AG10803 (cell line): ENCODE measurements around the gene CYREN.

Source experiments
- DNase-seq: peaks from one replicate; pipeline ENCODE4 v3.0.0; 2010; ENCODE audit warnings: low read depth
- H3K4me3 ChIP-seq: 2 replicates; pipeline ENCODE4 v1.5.1; 2011; ENCODE audit warnings: mild to moderate bottlenecking, low read length, control low read depth
- TF ChIP-seq, protein P1 (sequence below): conservative IDR thresholded peaks from 2 replicates; pipeline ENCODE4 v1.5.1; 2011; ENCODE audit warnings: mild to moderate bottlenecking, low read length, control low read depth, inconsistent platforms

The CYREN gene

DNA sequence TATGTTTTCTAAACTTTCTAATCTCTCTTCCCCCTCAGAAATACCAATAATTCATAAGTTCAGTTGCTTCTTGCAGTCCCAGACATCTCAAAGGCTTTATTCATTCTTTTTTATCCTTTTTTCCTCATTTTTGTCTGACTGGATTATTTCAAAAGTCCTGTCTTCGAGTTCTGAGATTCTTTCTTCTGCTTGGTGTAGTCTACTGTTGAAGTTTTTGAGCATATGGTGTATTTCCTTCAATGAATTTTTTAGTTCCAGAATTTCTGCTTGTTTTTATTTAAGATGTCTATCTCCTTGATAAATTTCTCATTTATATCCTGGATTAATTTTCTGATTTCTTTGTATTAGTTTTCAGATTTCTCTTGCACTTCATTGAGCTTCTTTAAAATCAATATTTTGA lies 14.2 kb downstream of the CYREN start:
- DNase-seq, result no peak
- TF ChIP-seq, protein P1, sequence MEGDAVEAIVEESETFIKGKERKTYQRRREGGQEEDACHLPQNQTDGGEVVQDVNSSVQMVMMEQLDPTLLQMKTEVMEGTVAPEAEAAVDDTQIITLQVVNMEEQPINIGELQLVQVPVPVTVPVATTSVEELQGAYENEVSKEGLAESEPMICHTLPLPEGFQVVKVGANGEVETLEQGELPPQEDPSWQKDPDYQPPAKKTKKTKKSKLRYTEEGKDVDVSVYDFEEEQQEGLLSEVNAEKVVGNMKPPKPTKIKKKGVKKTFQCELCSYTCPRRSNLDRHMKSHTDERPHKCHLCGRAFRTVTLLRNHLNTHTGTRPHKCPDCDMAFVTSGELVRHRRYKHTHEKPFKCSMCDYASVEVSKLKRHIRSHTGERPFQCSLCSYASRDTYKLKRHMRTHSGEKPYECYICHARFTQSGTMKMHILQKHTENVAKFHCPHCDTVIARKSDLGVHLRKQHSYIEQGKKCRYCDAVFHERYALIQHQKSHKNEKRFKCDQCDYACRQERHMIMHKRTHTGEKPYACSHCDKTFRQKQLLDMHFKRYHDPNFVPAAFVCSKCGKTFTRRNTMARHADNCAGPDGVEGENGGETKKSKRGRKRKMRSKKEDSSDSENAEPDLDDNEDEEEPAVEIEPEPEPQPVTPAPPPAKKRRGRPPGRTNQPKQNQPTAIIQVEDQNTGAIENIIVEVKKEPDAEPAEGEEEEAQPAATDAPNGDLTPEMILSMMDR, result no peak
- H3K4me3 ChIP-seq, result no peak overlapping the region

DNA sequence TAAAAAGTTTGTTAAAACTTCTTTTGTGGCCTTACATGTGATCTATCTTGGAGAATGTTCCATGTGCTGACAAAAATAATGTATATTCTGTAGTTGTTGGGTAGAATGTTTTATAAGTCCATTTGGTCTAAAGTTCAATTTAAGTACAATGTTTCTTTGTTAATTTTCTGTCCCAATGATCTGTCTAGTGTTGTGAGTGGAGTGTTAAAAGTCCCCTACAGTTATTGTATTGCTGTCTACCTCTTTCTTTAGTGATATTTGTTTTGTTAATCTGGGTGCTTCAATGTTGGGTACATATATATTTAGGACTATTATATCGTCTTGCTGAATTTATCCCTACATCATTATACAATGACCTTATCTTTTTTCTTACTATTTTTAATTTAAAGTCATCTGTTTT lies 15.8 kb downstream of the CYREN start:
- no peak overlapping the region for H3K4me3 ChIP-seq
- TF ChIP-seq, protein P1, result no peak
- DNase-seq, result no peak

DNA sequence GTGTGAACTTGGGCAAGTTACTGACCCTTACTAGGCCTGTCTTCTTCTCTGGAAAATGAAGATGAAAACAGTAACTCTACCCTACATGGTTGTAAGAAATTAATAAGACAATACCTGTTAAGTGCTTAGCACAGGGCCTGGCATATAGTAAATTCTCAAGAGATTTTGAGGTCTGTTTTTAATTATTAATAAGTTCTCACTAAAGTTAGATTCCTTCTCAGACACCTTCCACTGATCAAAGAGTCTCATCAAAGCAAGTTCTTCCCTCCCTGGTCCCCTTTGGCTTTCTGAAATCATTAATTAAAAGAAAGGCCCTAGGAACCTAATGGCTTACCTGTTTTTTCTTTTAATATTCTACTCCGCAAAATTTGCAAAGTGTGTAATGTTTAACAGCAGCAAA lies 18.1 kb downstream of the CYREN start:
- H3K4me3 ChIP-seq, result no peak overlapping the region
- TF ChIP-seq, protein P1, result no peak
- no peak for DNase-seq

DNA sequence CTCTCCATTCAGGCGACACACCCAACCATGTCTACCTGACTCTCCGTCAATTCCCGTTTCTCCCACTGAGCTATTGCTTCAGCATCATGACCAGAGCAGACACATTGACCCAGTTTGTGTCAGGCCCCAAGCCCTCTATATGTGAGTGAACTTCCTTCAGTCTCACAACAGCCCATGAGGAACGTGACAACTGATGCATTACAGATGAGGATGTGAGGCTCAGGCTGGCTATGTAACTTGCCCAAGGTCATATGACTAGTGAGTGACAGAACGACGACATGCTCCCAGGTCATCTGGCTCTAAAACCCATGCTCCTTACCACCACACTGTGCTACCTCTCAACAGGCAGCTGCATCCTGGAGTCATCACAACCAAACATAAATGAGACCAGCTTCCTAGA lies 19.0 kb downstream of the CYREN start:
- no peak for DNase-seq
- H3K4me3 ChIP-seq, result no peak overlapping the region
- TF ChIP-seq, protein P1, result no peak

DNA sequence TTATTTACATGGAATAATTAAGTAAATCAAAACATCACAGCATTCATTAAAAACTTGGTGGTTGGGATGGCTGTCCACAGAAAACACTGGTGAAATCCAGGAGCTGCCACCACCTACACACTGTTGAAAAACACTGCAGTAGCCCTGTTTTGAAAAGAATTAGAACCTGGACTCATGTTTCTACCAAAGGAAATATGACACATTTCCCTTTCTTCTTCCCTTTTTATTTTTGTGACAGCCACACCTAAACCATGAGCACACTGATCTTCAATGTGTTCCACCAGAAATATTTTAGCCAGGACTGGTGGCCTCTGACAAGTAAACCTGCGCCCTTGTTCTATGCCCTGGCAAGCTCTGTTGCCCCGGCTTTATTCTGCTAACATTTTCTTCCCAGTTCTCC lies 19.4 kb downstream of the CYREN start:
- TF ChIP-seq, protein P1, result no peak
- DNase-seq, result no peak
- H3K4me3 ChIP-seq, result no peak overlapping the region

DNA sequence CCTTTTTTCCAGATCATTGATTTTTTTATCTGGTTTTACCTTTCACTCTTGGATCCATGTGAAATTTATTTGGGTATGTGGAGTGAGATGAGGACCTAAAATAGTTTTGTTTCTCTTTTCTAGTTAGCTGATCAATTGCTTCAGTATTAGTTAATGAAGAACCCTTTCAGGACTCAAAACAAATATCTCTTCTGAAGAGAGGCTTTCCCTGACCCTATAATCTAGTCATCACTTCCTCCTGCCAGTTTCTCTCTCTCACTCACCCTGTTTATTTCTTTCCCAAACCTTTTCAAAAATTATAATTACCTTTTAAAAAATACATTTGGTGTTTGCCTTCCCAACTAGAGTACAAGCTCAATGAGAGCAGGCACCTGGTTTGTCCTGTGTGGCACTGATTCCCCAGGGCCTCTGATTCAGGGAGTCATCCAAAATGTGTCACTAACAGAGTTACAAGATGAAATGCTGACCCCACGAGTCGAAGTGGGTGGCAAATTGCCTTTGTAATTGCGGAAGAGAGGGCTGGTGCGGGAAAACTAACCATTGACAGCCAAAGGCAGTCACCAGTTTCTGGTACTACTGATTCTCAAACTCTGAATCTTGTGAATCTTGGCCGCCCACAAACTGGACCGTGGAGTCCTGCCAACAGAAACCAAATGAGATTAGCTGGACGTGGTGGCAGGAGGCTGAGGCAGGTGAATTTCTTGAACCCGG lies 20.3 kb downstream of the CYREN start:
- no peak overlapping the region for H3K4me3 ChIP-seq
- TF ChIP-seq, protein P1, result no peak
- no peak for DNase-seq

- H3K4me3 ChIP-seq, result peak within 1 kb of the TSS; percentile 72
- TF ChIP-seq, protein P1, result peak; percentile 18; the same call in 1 of the 2 replicates
- peak; percentile 63 for DNase-seq
Observed at GRCh38 chr7:135147899-135148721, 22.4 kb downstream of the CYREN start, which contains the start of gene TMEM140. Gene TMEM140, plus strand, starts transcription at chr7:135148072. Its CDS starts 16,370 bp downstream, at chr7:135164442.
